ENCODE data around the gene GYPC.

Gene GYPC

DNA sequence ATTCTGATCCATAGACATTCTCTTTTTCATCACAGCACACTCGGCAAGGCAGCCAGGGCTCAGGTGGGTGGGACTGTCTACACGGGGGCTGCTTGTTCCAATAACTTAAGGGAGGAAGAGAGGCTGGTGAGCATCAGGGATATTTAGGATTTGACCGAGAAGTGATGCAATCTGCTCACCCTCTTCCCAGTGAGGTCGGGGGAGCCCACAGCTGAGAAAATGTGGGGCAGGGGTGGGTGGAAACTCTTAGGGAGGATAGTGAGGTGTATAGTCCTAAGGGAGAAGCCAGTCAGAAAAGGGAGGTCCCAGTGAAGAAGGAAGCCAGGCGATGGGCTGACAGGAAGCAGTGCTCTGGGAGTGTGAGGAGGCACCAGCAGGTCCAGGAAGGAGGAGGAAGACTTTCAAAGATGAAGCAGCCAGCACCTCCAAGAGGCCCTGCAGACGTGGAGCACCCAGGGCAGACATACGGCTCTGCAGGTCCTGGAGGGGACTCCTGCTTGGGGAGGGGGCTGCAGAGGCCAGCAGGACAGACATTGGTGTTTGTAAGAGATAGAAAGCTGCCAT, 76.8 kb downstream of the GYPC start:
- DNase-seq = no peak

DNA sequence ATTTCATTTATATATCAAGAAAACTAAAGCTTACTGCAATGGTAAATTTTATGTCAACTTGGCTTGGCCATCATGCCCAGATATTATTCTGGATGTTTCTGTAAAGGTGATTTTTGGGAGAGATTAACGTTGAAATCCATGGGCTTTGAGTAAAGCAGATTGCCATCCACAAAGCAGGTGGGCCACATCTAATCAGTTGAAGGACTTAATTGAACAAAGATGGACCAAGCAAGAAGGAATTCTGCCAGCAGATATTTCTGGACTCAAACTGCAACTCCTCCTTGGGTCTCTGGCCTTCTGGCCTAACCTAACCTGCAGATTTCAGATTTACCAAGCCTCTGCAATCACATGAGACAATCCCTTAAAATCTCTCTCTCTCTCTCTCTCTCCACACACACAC, 77.8 kb downstream of the GYPC start:
- DNase-seq = no peak

DNA sequence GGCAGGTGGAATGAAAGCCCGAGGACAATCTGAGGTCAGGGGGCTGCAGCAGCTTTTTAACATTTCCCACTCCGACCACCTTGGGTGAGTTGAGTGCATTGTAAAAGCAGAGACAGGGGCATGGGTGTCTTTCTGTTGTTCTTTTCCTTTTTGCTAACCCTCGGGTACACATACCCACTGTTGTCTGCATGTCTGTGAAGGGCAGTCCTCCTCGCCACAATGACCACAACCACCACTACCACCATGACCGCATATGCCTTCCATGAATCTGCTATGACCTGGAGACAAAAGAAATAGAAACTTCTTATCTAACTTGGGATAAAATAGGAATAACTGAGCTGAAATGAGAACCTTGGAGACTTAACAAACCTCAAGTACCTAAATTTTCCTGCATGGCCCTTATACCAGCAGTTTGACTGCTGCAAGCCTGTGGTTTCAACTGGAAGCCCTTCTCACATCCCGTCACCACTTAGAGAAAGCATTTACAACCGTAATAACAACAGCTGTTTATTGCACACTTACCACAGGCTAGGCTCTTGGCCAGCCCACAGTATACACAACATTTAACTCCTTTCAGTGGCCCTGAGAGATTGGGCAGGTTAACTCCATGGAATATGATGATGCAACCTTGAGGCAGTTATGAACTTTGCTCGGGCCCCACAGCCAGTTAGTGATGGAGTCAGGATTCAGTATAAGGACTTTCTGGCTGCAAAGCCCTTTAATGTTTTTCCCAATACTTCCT, 80.3 kb downstream of the GYPC start:
- no peak for DNase-seq

DNA sequence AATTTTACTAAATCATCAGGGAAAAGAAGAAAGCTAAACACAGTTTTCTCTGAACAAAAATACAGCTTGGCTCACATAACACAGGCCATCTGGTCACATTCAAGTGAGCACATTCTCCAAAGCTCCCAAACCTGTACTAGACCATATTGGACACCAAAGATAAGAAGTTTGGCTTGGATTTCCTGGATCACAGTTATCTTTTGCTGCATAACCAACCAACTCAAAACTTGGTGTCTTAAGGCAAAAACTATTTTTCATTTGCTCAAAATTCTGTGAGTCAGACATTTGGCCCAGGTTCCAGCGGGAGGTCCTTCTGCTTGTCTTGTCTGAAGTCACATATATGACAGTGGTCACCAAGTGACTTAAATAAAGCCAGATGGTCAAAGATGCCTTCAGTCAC, 83.2 kb downstream of the GYPC start:
- no peak for DNase-seq

DNA sequence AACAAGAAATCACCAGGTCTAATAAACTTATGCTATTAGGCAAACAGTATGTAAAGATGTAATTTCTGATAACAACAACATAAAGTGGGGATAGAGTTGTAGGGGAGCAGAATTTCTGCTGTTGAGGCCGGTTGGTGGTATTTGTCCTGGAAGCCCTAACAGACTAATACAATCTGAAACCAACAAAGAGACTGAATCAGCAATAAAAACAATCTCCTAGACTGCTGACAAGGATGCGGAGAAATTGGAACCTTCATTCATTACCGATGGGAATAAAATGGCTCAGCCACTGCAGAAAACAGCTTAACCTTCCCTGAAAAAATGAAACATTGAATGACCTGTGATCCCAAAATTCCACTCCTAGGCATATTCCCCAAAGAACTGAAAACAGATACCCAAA, 88.7 kb downstream of the GYPC start:
- DNase-seq = no peak

Measured in CD4-positive, alpha-beta T cell treated with Interleukin-1 beta for 1 hour (primary cell).